Natural killer cell (primary cell): ENCODE measurements around the gene DCDC1. TPM values are rescaled to one million over a fixed set of nuclear protein-coding genes. Genes with fewer than 3 reads are reported as not detected.

Source experiments
- ATAC-seq, 3 donors: fragments of 150-1000 bp in 2 of 3; fragments of 200-7000 bp in 1 of 3; cut with Tn5 transposase; 1 replicate in 1 of 3; 2 replicates in 2 of 3; pipeline ENCODE4 v1.10.0; 2021; ENCODE audit warnings: mild to moderate bottlenecking in 2 of 3, moderate library complexity in 2 of 3
- DNase-seq, 2 donors: peaks; one replicate each; pipeline versions ENCODE4 v3.0.0 to v3.0.0-alpha.2; 2013 to 2021; ENCODE audit warnings: mixed read lengths in 1 of 2
- H3K27ac ChIP-seq: one replicate; pipeline ENCODE4 v1.5.1; 2013; ENCODE audit warnings: mild to moderate bottlenecking, low read length
- H3K27me3 ChIP-seq: one replicate; pipeline ENCODE4 v1.6.1; 2013; ENCODE audit warnings: low read length; ENCODE audit not compliant: control insufficient read depth, insufficient read depth
- H3K36me3 ChIP-seq: one replicate; pipeline ENCODE4 v1.6.1; 2013; ENCODE audit warnings: low read length; ENCODE audit not compliant: control insufficient read depth, insufficient read depth
- H3K4me1 ChIP-seq: one replicate; pipeline ENCODE4 v1.6.1; 2013; ENCODE audit warnings: low read length; ENCODE audit not compliant: control insufficient read depth, insufficient read depth
- H3K4me3 ChIP-seq: one replicate; pipeline ENCODE4 v1.5.1; 2013; ENCODE audit warnings: low read length
- H3K9me3 ChIP-seq: one replicate; pipeline ENCODE4 v1.6.1; 2013; ENCODE audit warnings: low read length; ENCODE audit not compliant: control insufficient read depth, insufficient read depth
- H3K27ac Mint-ChIP-seq, 2 donors: one replicate each; pipeline ENCODE4 v1.8.0; 2022; ENCODE audit warnings: mild to moderate bottlenecking in 2 of 2, mixed read lengths in 2 of 2, moderate library complexity in 1 of 2
- H3K27me3 Mint-ChIP-seq, 2 donors: one replicate each; pipeline ENCODE4 v1.8.0; 2022; ENCODE audit warnings: low read depth in 2 of 2, mixed read lengths in 2 of 2
- H3K36me3 Mint-ChIP-seq: one replicate; pipeline ENCODE4 v1.8.0; 2022; ENCODE audit warnings: mixed read lengths
- H3K4me1 Mint-ChIP-seq, 2 donors: one replicate each; pipeline ENCODE4 v1.8.0; 2022; ENCODE audit warnings: mixed read lengths in 2 of 2
- H3K4me3 Mint-ChIP-seq: one replicate; pipeline ENCODE4 v1.8.0; 2022; ENCODE audit warnings: mild to moderate bottlenecking, moderate library complexity, mixed read lengths
- H3K9me3 Mint-ChIP-seq, 2 donors: one replicate each; pipeline ENCODE4 v1.8.0; 2022; ENCODE audit warnings: mixed read lengths in 2 of 2
- CTCF ChIP-seq: fragments of 200-600 bp; IDR thresholded peaks from one replicate; pipeline ENCODE4 v1.8.0; 2022; ENCODE audit warnings: antibody characterized with exemption
- WGBS: methylation state at CpG from one replicate; pipeline ENCODE4 v1.1.7; 2013; ENCODE audit warnings: missing lambda C conversion rate; ENCODE audit not compliant: insufficient coverage; 5-methylcytosine and 5-hydroxymethylcytosine counted together
- intact Hi-C: fragments of 100-400 bp; cut with micrococcal nuclease; formaldehyde crosslinking; loops from one replicate; pipeline ENCODE4 v1.14.2; 2022
- total RNA-seq, 4 donors: library from RNA; stranded (reverse); fragments of 120-200 nt in 1 of 4; gene quantifications; one replicate each; pipeline versions ENCODE4 v1.2.3 to v1.2.4, GENCODE V29; 2013 to 2022

DCDC1 gene
- total RNA-seq, 3 donors from 2014 or later (not counting 1 experiment from before 2014, with no cell fraction given) = not detected

- no peak overlapping the region for H3K4me3 ChIP-seq
- no peak overlapping the region for H3K27ac Mint-ChIP-seq
- intact Hi-C loops = no loop called here
- no peaks in the 10 kb centered on the region for H3K27me3 ChIP-seq
- no peaks in the 10 kb centered on the region for H3K36me3 ChIP-seq
- H3K4me1 ChIP-seq = no peaks in the 10 kb centered on the region
- H3K36me3 Mint-ChIP-seq = no peaks in the 10 kb centered on the region
- 70% methylated on average over 3 of the region's 3 CpGs for WGBS
- no peak for ATAC-seq
- no peaks in the 10 kb centered on the region for H3K4me1 Mint-ChIP-seq
- H3K9me3 Mint-ChIP-seq = no peaks in the 10 kb centered on the region
- H3K27ac ChIP-seq = no peak overlapping the region
- H3K27me3 Mint-ChIP-seq = peaks cover 3 to 7% of the 10 kb centered on the region in 2 donors
- H3K9me3 ChIP-seq = no peaks in the 10 kb centered on the region
- no peak overlapping the region for H3K4me3 Mint-ChIP-seq
- DNase-seq = no peak
- no peak for TF ChIP-seq CTCF
Measured at GRCh38 chr11:30873924-30874610, 495.5 kb downstream of the DCDC1 start.

- peaks cover 3 to 5% of the 10 kb centered on the region in 2 donors for H3K27me3 Mint-ChIP-seq
- H3K27ac Mint-ChIP-seq = no peak overlapping the region
- no peaks in the 10 kb centered on the region for H3K9me3 Mint-ChIP-seq
- no peaks in the 10 kb centered on the region for H3K36me3 Mint-ChIP-seq
- no peaks in the 10 kb centered on the region for H3K4me1 Mint-ChIP-seq
- Histone ChIP-seq H3K36me3 (no peaks in the 10 kb centered on the region), H3K4me3 (no peak overlapping the region), H3K9me3 (no peaks in the 10 kb centered on the region), H3K4me1 (no peaks in the 10 kb centered on the region), H3K27ac (no peak overlapping the region), H3K27me3 (no peaks in the 10 kb centered on the region)
- TF ChIP-seq CTCF = no peak
- WGBS = 63% methylated on average over 1 of the region's 2 CpGs
- H3K4me3 Mint-ChIP-seq = no peak overlapping the region
- no peak for DNase-seq
- intact Hi-C loops = no loop called here
- no peak for ATAC-seq
Measured at GRCh38 chr11:30868626-30869081, 500.9 kb downstream of the DCDC1 start.

GRCh38 chr11:30863209-30863608 is 506.3 kb downstream of the DCDC1 start:
- Histone ChIP-seq H3K9me3 (no peaks in the 10 kb centered on the region), H3K27ac (no peak overlapping the region), H3K36me3 (no peaks in the 10 kb centered on the region), H3K4me1 (no peaks in the 10 kb centered on the region), H3K27me3 (no peaks in the 10 kb centered on the region), H3K4me3 (no peak overlapping the region)
- Mint-ChIP-seq H3K27me3 (peaks cover 0 to 5% of the 10 kb centered on the region in 2 donors), H3K4me1 (no peaks in the 10 kb centered on the region), H3K36me3 (no peaks in the 10 kb centered on the region), H3K27ac (no peak overlapping the region), H3K4me3 (no peak overlapping the region), H3K9me3 (no peaks in the 10 kb centered on the region)
- intact Hi-C loops = no loop called here
- 84% methylated on average over 1 of the region's 2 CpGs for WGBS
- TF ChIP-seq CTCF = no peak
- ATAC-seq = no peak
- DNase-seq = no peak

GRCh38 chr11:30861531-30861930 is 508.0 kb downstream of the DCDC1 start:
- H3K4me1 Mint-ChIP-seq = no peaks in the 10 kb centered on the region
- Histone ChIP-seq H3K4me3 (no peak overlapping the region), H3K9me3 (no peaks in the 10 kb centered on the region), H3K27ac (no peak overlapping the region), H3K36me3 (no peaks in the 10 kb centered on the region), H3K4me1 (no peaks in the 10 kb centered on the region), H3K27me3 (no peaks in the 10 kb centered on the region)
- H3K36me3 Mint-ChIP-seq = no peaks in the 10 kb centered on the region
- no peak for TF ChIP-seq CTCF
- intact Hi-C loops = no loop called here
- ATAC-seq (no peak), DNase-seq (no peak)
- WGBS = 92% methylated on average over 7 of the region's 7 CpGs
- H3K4me3 Mint-ChIP-seq = no peak overlapping the region
- no peaks in the 10 kb centered on the region for H3K27me3 Mint-ChIP-seq
- H3K9me3 Mint-ChIP-seq = no peaks in the 10 kb centered on the region
- no peak overlapping the region for H3K27ac Mint-ChIP-seq
